H1 (cell line): ENCODE results near the gene ADM5. TPM values are rescaled to one million over a fixed set of nuclear protein-coding genes. Genes with fewer than 3 reads are reported as not detected.

Experiments used
- CTCF ChIA-PET: fragments of 300-600 bp; sonication (Branson Sonifier 250); formaldehyde crosslinking; loops from one replicate; lab custom pipeline; 2021; ENCODE audit not compliant: partially characterized antibody; lab: Charles Lee
- POLR2A ChIA-PET: fragments of 300-600 bp; sonication (Branson Sonifier 250); formaldehyde crosslinking; loops from one replicate; lab custom pipeline; 2021; ENCODE audit warnings: inconsistent platforms; ENCODE audit not compliant: partially characterized antibody; lab: Charles Lee
- DNase-seq, 2 experiments: peaks; one replicate each; pipeline versions ENCODE4 v3.0.0 to v3.0.0-alpha.2; 2010 to 2022; ENCODE audit warnings: low spot score in 2 of 2, low read depth in 1 of 2, mixed read lengths in 1 of 2
- FAIRE-seq: peaks from 2 replicates; lab custom pipeline; 2011; peaks lifted over from hg19 to GRCh38; lab: Jason Lieb, UNC
- H2AFZ ChIP-seq: 2 replicates; pipeline ENCODE4 v1.8.1; 2012; ENCODE audit warnings: low read length, inconsistent platforms
- H2AK5ac ChIP-seq: 2 replicates; pipeline ENCODE4 v1.6.1; 2013; ENCODE audit warnings: low read depth, low read length
- H2BK120ac ChIP-seq: replicated peaks from 2 replicates; pipeline ENCODE3; 2013; ENCODE audit warnings: low read depth, low read length, inconsistent platforms
- H2BK12ac ChIP-seq: 2 replicates; pipeline ENCODE4 v1.6.1; 2013; ENCODE audit warnings: low read depth, low read length
- H2BK15ac ChIP-seq: 2 replicates; pipeline ENCODE4 v1.6.1; 2013; ENCODE audit warnings: low read length
- H2BK20ac ChIP-seq: 2 replicates; pipeline ENCODE4 v1.6.1; 2013; ENCODE audit warnings: low read length
- H2BK5ac ChIP-seq: 2 replicates; pipeline ENCODE4 v1.6.1; 2013; ENCODE audit warnings: low read depth, low read length
- H3K14ac ChIP-seq: 2 replicates; pipeline ENCODE4 v1.6.1; 2013; ENCODE audit warnings: inconsistent platforms; ENCODE audit not compliant: insufficient read length
- H3K18ac ChIP-seq: 2 replicates; pipeline ENCODE4 v1.6.1; 2013; ENCODE audit warnings: low read length; ENCODE audit errors: extremely low read depth
- H3K23ac ChIP-seq: 2 replicates; pipeline ENCODE4 v1.6.1; 2013; ENCODE audit warnings: inconsistent platforms; ENCODE audit not compliant: insufficient read length
- H3K23me2 ChIP-seq: 2 replicates; pipeline ENCODE4 v1.6.1; 2013; ENCODE audit warnings: low read depth, low read length
- H3K27ac ChIP-seq: 2 replicates; pipeline ENCODE4 v1.6.1; 2011; ENCODE audit warnings: low read depth, low read length, inconsistent platforms
- H3K27me3 ChIP-seq, 4 experiments: replicated peaks in 1 of 4; 1 replicate in 1 of 4; 2 replicates in 3 of 4; pipeline versions ENCODE4 v1.6.1 to v1.8.1; 2011 to 2013; ENCODE audit warnings: low read length in 3 of 4, mild to moderate bottlenecking in 3 of 4, inconsistent platforms in 2 of 4, mixed read lengths in 2 of 4, moderate library complexity in 1 of 4; ENCODE audit not compliant: control insufficient read depth in 3 of 4, insufficient read depth in 3 of 4; ENCODE audit errors: extremely low read depth in 1 of 4
- H3K36me3 ChIP-seq, 4 experiments: 2 replicates each; pipeline versions ENCODE4 v1.6.1 to v1.8.1; 2011 to 2013; ENCODE audit warnings: mild to moderate bottlenecking in 4 of 4, low read length in 3 of 4, moderate library complexity in 2 of 4, control low read depth in 1 of 4, inconsistent platforms in 1 of 4; ENCODE audit not compliant: insufficient read depth in 4 of 4, control insufficient read depth in 2 of 4
- H3K4ac ChIP-seq: replicated peaks from 2 replicates; pipeline ENCODE3; 2013; ENCODE audit warnings: low read length, low read depth, mixed read lengths, inconsistent platforms; ENCODE audit not compliant: insufficient read length
- H3K4me1 ChIP-seq, 4 experiments: replicated peaks in 1 of 4; 1 replicate in 1 of 4; 2 replicates in 3 of 4; pipeline versions ENCODE4 v1.6.1 to v1.8.1; 2011 to 2013; ENCODE audit warnings: low read length in 3 of 4, inconsistent platforms in 2 of 4, mixed read lengths in 1 of 4; ENCODE audit not compliant: insufficient read depth in 4 of 4, control insufficient read depth in 3 of 4
- H3K4me2 ChIP-seq, 2 experiments: 2 replicates each; pipeline versions ENCODE4 v1.6.1 to v1.8.1; 2011 to 2013; ENCODE audit warnings: low read depth in 2 of 2, low read length in 2 of 2, control low read depth in 1 of 2, inconsistent platforms in 1 of 2, mild to moderate bottlenecking in 1 of 2; ENCODE audit not compliant: insufficient read depth in 1 of 2
- H3K4me3 ChIP-seq, 4 experiments: fragments of 200-600, 300-600 bp in 1 of 4; sonication (generic), shearing (Covaris generic), sonication (Bioruptor Twin) in 1 of 4; 2 replicates each; pipeline versions ENCODE4 v1.5.1 to v1.8.1; 2011 to 2016; ENCODE audit warnings: low read length in 4 of 4, low read depth in 3 of 4, control low read depth in 2 of 4, inconsistent platforms in 2 of 4, mild to moderate bottlenecking in 2 of 4, mixed read lengths in 1 of 4, moderate library complexity in 1 of 4; ENCODE audit not compliant: insufficient read depth in 2 of 4; ENCODE audit errors: extremely low read depth in 1 of 4
- H3K56ac ChIP-seq: replicated peaks from 2 replicates; pipeline ENCODE3; 2013; ENCODE audit warnings: low read depth, mild to moderate bottlenecking, mixed read lengths, low read length, inconsistent platforms; ENCODE audit not compliant: insufficient read length
- H3K79me1 ChIP-seq: 2 replicates; pipeline ENCODE4 v1.6.1; 2013; ENCODE audit warnings: low read depth, low read length, control low read depth
- H3K79me2 ChIP-seq, 2 experiments: 2 replicates each; pipeline versions ENCODE4 v1.6.1 to v1.8.1; 2012 to 2013; ENCODE audit warnings: low read length in 2 of 2, mild to moderate bottlenecking in 2 of 2, inconsistent platforms in 1 of 2; ENCODE audit not compliant: insufficient read depth in 2 of 2, control insufficient read depth in 1 of 2
- H3K9ac ChIP-seq, 4 experiments: replicated peaks in 1 of 4; 1 replicate in 1 of 4; 2 replicates in 3 of 4; pipeline versions ENCODE4 v1.6.1 to v1.8.1; 2011 to 2013; ENCODE audit warnings: low read depth in 3 of 4, low read length in 3 of 4, control low read depth in 2 of 4, mild to moderate bottlenecking in 2 of 4, moderate library complexity in 2 of 4, inconsistent platforms in 1 of 4; ENCODE audit errors: extremely low read depth in 1 of 4
- H3K9me3 ChIP-seq, 2 experiments: 2 replicates each; pipeline versions ENCODE4 v1.6.1 to v1.8.1; 2012 to 2013; ENCODE audit warnings: mild to moderate bottlenecking in 2 of 2, moderate library complexity in 2 of 2, control low read depth in 1 of 2, inconsistent platforms in 1 of 2, low read depth in 1 of 2, low read length in 1 of 2, mixed read lengths in 1 of 2; ENCODE audit not compliant: insufficient read depth in 2 of 2
- H4K20me1 ChIP-seq, 2 experiments: replicated peaks in 1 of 2; 2 replicates each; pipeline versions ENCODE3 to v1.8.1; 2011 to 2013; ENCODE audit warnings: inconsistent platforms in 2 of 2, low read length in 2 of 2, mild to moderate bottlenecking in 1 of 2; ENCODE audit not compliant: insufficient read depth in 2 of 2, control insufficient read depth in 1 of 2
- H4K5ac ChIP-seq: 2 replicates; pipeline ENCODE4 v1.6.1; 2013; ENCODE audit warnings: low read length, low read depth, mixed read lengths, inconsistent platforms; ENCODE audit not compliant: insufficient read length
- H4K8ac ChIP-seq: 2 replicates; pipeline ENCODE4 v1.8.0; 2013; ENCODE audit warnings: mild to moderate bottlenecking, moderate library complexity, low read length, inconsistent platforms; ENCODE audit not compliant: insufficient read depth; ENCODE audit errors: extremely low read depth
- H4K91ac ChIP-seq: replicated peaks from 2 replicates; pipeline ENCODE3; 2013; ENCODE audit warnings: low read length, mixed read lengths, inconsistent platforms; ENCODE audit not compliant: insufficient read length
- CHD1 ChIP-seq: IDR thresholded peaks from 2 replicates; pipeline ENCODE4 v1.6.1; 2012; ENCODE audit warnings: low read depth, low read length, improper control_type of control experiment
- CREB1 ChIP-seq: IDR thresholded peaks from 2 replicates; pipeline ENCODE4 v1.6.1; 2012; ENCODE audit warnings: inconsistent platforms
- E2F6 ChIP-seq: IDR thresholded peaks from 2 replicates; pipeline ENCODE4 v1.6.1; 2012; ENCODE audit warnings: inconsistent platforms
- NRF1 ChIP-seq: IDR thresholded peaks from 2 replicates; pipeline ENCODE4 v1.6.1; 2011; ENCODE audit warnings: mild to moderate bottlenecking, low read depth, low read length, improper control_type of control experiment
- TAF1 ChIP-seq: IDR thresholded peaks from 2 replicates; pipeline ENCODE4 v1.6.1; 2011; ENCODE audit warnings: mild to moderate bottlenecking, low read depth, low read length
- USF2 ChIP-seq: IDR thresholded peaks from 2 replicates; pipeline ENCODE4 v1.6.1; 2011; ENCODE audit warnings: low read length, improper control_type of control experiment
- WGBS, 2 experiments: shearing (Covaris generic) in 1 of 2; methylation state at CpG; one replicate each; pipeline versions ENCODE4 v1.1.6 to v1.1.7; 2013 to 2015; ENCODE audit warnings: low lambda C conversion rate in 2 of 2, mixed read lengths in 2 of 2, inconsistent platforms in 1 of 2, low coverage in 1 of 2, missing lambda C conversion rate in 1 of 2; ENCODE audit not compliant: insufficient replicate concordance in 2 of 2, insufficient coverage in 1 of 2, insufficient read length in 1 of 2; ENCODE audit errors: extremely low coverage in 1 of 2, missing lambda C conversion rate in 1 of 2; 5-methylcytosine and 5-hydroxymethylcytosine counted together
- polyA plus RNA-seq, 7 experiments: library from polyadenylated mRNA; depleted of rRNA in 3 of 7; stranded (reverse) in 5 of 7; unstranded in 2 of 7; fragments of >200 nt in 5 of 7; fragments of 200-250 nt in 2 of 7; gene quantifications; 1 replicate in 5 of 7; 2 replicates in 1 of 7; 4 replicates in 1 of 7; pipeline versions ENCODE4 v1.2.1 to v1.2.3, GENCODE V29; 2011 to 2013; ENCODE audit warnings: missing spikeins in 2 of 7, mixed read lengths in 2 of 7
- total RNA-seq: library from RNA; stranded (reverse); fragmentation: NEBNext Ultra II Directional; extraction: Animal tissue kit (Norgen Biotek cat#: 25700); gene quantifications from 2 replicates; pipeline ENCODE4 v1.2.1, GENCODE V29; 2021

Gene ADM5
- total and polyA plus RNA-seq, 2 of the 8 experiments (the other 6 are each of a cell fraction or from before 2014, with no cell fraction given) = 2.5 to 2.6 TPM

GRCh38 chr19:49641688-49642491 is 47.5 kb upstream of the ADM5 start, which contains the start of gene SCAF1:
SCAF1 (plus strand) TSS chr19:49642209; CDS start chr19:49645027, 2,818 bp downstream.
- peaks cover 10 to 29% of the 10 kb centered on the region in 2 experiments for H3K79me2 ChIP-seq
- H3K18ac ChIP-seq = peak within 1 kb of the TSS; percentile 83
- H3K4me1 ChIP-seq = peaks cover 2 to 15% (median 11%) of the 10 kb centered on the region in 4 experiments
- H3K23ac ChIP-seq = no peak within 1 kb of the TSS
- POLR2A ChIA-PET = interaction anchor here (0.8 to 50.7 kb wide), 10 partner anchors 11 to 163 kb away, joined by 3 to 840 read pairs (median 6); partner anchors contain the start of genes BCL2L12, CPT1C, IRF3 and PRMT1
- peak within 1 kb of the TSS; percentile 13 for H3K4ac ChIP-seq
- peak within 1 kb of the TSS; percentile 81; the same call in 1 of the 2 replicates for H4K8ac ChIP-seq
- no peaks in the 10 kb centered on the region for H3K27me3 ChIP-seq
- peak within 1 kb of the TSS; percentile 74 for H3K56ac ChIP-seq
- peak within 1 kb of the TSS; percentile 82 for H4K91ac ChIP-seq
- 0 out of 2 replicates have a peak within 1 kb of the TSS, but pooled peaks have one; percentile 68 for H2BK12ac ChIP-seq
- H2BK15ac ChIP-seq = 0 out of 2 replicates have a peak within 1 kb of the TSS, but pooled peaks have one; percentile 72
- H3K27ac ChIP-seq = peak within 1 kb of the TSS; percentile 93
- peak within 1 kb of the TSS; percentile 90 to 99 (median 92) for H3K9ac ChIP-seq
- peak within 1 kb of the TSS; percentile 85 to 100 (median 97) for H3K4me3 ChIP-seq
- peaks cover 0 to 6% (median 4%) of the 10 kb centered on the region in 4 experiments; a peak in 5 of 8 replicates for H3K36me3 ChIP-seq
- peak within 1 kb of the TSS; percentile 87 to 89 for H3K4me2 ChIP-seq
- no peak within 1 kb of the TSS for H3K14ac ChIP-seq
- peaks cover 3 to 21% of the 10 kb centered on the region in 2 experiments for H4K20me1 ChIP-seq
- H4K5ac ChIP-seq = peak within 1 kb of the TSS; percentile 88
- H3K9me3 ChIP-seq = no peaks in the 10 kb centered on the region
- WGBS, 2 experiments = 2% methylated on average over 65 of the region's 87 CpGs; no CpG with 5 or more reads in 1 of the 2 experiments
- FAIRE-seq (no peak), DNase-seq (peak; percentile 98 to 99)
- peaks cover 7% of the 10 kb centered on the region for H3K23me2 ChIP-seq
- no peak within 1 kb of the TSS for H2BK120ac ChIP-seq
- H3K79me1 ChIP-seq = peaks cover 17% of the 10 kb centered on the region
- CTCF ChIA-PET = interaction anchor here (1.4 to 2.9 kb wide), 2 partner anchors 31 to 43 kb away, joined by 4 to 14 read pairs; no protein-coding TSS in a partner anchor
- H2AK5ac ChIP-seq = peak within 1 kb of the TSS; percentile 90; the same call in 1 of the 2 replicates
- H2BK5ac ChIP-seq = peak within 1 kb of the TSS; percentile 93
- no peak within 1 kb of the TSS for H2BK20ac ChIP-seq
- no peak within 1 kb of the TSS for H2AFZ ChIP-seq
- TF ChIP-seq USF2 (no peak; the same call in 1 of the 2 replicates), CREB1 (peak; percentile 95), CHD1 (no peak), NRF1 (peak; percentile 29; the same call in 1 of the 2 replicates), TAF1 (peak; percentile 63; the same call in 1 of the 2 replicates), E2F6 (no peak)
